Inflammatory macrophage (primary cell): ENCODE data around the gene HECA.
"Not testable (repeated sequence)": the region's sequence is repeated elsewhere in the genome, so short reads cannot be mapped to it uniquely, and the experiment has no call there.

Source experiments
- DNase-seq, 2 donors: peaks; one replicate each; pipeline ENCODE4 v3.0.0-alpha.2; 2020 to 2022

Gene HECA

DNA sequence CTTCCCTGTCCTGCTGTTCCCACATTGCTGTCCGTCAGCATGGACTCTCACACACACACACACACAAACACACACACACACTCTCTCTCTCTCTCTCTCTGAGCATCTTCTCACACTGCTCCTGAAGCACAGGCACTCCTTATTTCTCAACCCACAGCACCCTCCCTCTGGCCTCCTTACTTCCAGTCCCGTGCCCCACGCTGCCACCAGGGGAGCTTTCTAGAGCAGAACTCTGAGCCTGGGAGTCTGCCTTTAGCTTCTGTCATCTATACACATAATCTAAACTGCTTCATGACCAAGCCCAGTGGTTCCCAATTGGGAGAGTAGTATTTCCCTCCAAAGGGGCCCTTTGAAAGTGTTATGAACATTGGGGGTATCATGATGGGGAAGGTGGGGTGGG lies 29.1 kb downstream of the HECA start:
- DNase-seq, result no peak

DNA sequence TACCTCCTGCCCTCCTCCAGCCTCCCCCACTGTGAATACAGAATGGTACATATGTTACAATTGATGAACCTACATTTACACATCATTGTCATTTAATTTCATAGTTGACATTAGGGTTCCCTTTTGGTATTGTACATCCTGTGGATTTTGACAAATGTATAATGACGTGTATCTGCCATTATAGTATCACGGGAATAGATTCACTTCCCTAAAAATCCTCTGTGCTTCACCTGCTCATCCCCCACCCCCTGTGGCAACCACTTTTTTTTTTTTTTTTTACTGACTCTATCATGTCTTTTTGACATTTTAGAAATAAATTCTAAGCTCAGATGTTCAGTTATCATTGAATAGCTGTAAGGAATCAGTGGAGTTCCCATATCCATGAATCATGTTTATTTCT lies 30.4 kb downstream of the HECA start:
- no peak for DNase-seq

DNA sequence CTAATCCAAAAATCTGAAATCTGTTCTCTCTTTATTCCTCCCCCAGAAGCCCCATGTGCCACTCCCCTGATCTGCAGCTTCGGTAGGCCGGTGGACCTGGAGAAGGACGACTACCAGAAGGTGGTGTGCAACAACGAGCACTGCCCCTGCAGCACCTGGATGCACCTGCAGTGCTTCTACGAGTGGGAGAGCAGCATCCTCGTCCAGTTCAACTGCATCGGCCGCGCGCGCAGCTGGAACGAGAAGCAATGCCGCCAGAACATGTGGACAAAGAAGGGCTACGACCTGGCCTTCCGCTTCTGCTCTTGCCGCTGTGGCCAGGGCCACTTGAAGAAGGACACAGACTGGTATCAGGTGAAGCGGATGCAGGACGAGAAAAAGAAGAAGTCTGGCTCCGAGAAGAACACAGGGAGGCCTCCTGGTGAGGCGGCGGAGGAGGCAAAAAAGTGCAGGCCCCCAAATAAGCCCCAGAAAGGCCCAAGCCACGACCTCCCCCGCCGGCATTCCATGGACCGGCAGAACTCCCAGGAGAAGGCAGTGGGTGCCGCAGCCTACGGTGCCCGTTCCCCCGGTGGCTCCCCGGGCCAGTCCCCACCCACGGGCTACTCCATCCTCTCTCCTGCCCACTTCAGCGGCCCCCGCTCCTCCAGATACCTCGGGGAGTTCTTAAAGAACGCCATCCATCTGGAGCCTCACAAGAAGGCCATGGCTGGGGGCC lies 31.5 kb downstream of the HECA start:
- DNase-seq, result no peak

DNA sequence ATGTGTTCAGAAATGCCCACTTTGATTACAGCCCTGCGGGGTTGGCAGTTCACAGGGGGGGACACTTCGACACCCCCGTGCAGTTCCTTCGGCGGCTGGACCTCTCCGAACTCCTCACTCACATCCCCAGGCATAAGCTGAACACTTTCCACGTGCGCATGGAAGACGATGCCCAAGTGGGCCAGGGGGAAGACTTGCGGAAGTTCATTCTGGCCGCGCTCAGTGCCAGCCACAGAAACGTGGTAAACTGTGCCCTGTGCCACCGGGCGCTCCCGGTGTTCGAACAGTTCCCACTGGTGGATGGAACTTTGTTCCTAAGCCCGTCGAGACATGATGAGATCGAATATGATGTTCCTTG lies 32.1 kb downstream of the HECA start:
- DNase-seq, result no peak

DNA sequence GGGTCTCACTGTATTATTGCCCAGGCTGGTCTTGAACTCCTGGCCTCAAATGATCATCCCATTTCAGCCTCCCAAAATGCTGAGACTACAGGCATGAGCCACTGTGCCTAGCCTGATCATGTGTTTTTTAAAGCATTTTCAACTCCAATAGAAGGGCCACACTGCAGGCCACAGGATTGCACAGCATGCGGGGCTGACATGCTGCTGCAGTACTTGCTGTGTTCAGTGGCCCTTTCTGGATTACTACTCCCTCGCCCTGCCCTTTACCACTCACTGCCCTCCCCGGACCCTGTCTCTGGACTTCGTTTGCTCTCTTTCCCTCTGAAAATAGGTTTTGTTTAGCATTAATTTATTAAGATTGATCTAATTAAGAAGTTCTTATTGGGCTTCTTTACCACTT lies 37.3 kb downstream of the HECA start:
- no peak for DNase-seq

DNA sequence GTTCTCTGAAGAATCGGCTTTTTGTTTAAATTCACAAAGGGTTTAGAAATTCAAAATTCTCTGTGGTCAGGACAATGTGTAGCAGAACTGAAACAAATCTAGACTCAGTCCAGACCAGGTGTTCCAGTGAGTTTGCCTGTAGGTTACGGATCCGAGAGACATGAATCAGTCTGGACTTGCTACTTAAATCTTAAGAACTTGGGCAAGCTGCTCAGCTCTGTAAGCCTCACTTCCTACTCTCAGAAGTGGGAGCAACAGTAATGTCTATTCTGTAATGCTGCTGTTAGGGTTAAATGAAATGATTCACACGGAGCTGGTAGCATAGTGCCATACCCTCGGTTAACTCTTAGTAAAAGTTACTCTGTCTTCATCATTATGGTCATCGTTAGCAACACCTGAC lies 37.7 kb downstream of the HECA start:
- no peak for DNase-seq

DNA sequence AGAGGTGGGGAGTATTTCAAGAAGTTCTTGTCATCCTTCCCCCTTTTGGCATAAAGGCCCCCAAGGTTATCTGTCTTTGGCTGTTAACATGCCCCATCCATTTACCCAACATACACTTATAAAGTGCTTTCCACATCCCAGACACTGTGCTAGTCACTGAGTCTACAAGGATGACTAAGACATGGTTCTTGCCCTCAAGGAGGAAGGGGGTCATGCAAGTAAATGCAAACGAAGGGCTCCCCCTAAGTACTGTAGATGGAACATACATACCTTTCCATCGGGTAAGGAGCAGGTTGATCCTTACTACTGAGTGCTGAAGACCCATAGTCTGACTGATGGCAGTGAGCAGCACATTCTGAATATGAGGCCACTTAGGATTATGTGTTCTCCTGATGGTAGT lies 38.3 kb downstream of the HECA start:
- peak in 1 of 2 donors; percentile 12 for DNase-seq

DNA sequence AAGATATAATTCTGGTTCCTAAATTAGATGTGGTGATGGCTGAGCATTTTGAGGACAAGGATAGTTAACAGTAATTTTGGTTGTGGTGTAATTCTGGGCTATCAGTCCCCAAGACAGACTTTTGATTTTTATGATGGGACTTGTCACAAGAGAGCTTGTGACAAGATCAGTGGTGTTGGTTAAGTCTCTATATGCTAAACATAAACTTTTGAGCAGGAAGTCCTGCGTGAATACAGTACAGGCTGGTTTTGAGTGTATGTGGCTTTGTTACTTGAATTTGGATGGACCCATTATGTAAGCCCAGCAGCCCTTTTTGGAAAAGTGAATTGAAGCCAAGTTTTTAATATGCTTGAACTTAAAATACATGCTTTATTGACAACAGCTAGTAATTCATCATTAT lies 38.9 kb downstream of the HECA start:
- no peak for DNase-seq

DNA sequence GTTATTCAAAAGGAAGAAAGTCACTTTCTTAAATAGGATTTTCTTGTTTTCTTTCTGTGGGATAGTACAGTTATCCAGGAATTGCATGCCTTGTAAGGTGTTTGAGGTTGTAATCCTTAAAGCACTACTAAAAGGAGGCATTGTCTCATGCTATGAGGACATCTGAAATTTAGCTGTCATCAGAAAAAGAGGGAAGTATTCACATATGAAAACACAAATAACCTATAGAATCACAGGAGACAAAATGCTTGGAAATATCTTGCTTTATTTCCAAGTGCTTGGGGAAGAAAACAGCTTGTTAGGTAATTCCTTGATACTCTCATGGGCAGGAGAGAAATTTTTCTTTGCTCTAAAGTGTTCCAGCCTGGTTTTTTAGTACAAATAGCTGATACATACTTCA lies 40.1 kb downstream of the HECA start:
- DNase-seq, result peak; percentile 28 to 59

DNA sequence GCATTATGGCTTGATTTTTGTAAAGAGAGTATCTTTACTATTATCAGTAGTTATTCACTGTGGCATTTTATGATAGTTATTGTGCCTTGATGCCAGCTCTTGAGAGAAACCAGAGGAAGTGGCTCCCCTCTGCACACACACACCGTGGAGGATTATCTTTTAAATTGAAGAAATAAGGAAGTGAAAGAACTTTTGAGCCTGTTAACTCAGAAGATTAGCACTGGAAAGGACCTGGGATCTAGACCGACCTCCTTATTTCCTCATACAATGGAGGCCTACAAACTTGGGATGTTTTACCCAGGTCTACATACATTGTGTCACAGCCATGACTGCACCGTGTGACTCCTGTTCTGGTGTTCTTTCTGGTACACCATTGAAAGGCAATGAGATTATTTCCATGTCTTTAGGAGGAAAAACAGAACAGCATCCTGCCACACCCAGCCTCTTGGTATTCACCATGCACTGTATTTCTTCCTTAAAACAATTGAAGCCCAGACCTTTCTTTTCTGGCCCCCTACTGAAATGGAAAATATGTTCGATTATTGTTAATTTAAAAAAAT lies 40.6 kb downstream of the HECA start:
- DNase-seq, result peak; percentile 38 to 47

DNA sequence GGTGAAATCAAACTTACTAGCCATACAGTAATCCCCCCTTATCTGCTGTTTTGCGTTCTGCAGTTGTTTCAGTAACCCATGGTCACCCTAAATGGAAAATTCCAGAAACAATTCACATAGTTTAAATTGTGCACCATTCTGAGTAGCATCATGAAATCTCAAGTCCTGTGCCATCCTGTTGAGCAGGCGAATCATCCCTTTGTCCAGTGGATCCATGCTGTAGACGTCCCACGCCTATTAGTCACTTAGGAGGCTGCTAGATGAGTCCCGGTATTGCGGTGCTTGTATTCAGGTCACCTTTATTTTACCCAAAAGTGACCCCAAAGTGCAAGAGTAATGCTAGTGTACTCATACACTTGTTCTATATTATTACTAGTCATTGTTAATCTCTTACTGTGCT lies 46.4 kb downstream of the HECA start:
- no peak for DNase-seq

DNA sequence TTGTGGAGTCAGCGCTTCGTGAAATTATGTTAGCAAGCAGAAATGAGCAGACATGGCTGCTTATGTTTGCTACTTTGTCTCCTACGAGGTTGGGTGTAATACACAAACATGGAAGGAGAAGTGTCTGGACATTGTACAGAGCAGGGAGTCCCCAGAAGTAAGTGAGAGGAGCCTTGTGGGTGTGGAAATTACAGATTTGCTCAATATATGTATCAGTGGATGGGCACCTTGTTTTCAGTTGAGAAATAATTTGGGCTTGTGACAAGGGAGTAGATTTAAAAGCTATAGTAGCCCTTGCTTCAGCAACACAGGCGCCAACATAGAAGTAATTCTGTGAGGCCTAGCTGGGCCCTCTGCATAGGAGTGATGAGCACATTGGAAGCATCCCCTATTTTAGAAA lies 49.2 kb downstream of the HECA start:
- no peak for DNase-seq

DNA sequence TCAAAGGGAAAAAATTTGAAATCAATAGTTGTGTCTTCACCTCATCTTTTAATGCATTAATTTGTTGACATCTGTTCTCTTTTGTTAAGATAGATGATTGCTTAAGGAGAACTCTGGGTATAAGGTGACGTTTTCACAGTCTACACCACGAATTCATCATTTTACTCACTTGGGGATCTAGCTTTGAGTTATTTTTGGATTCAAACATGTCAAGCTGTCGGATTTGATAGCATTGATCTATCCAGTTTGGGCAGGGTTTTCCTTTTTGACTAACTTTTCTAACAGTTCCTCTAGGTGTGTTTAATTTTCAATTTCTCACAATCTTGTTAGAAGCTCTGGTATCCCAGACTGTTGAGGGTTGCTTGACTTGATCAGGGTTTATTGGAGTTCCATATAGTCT lies 49.6 kb downstream of the HECA start:
- DNase-seq, result no peak

DNA sequence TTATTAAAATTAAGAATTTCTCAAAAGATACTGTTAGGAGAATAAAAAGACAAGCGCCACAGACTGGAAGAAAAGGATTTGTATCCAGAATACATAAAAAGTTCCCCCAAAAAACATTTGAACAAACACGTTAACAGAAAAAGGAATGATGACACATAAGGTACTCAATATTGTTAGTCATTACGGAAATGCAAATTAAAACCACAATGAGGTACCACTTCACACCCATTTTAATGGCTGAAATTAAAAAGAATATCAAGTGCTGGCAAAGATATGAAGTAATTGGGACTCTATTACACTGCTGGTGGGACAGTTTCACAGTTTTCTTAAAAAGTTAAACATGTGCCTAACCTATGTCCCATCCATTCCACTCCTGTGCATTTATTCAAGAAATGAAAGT lies 51.4 kb downstream of the HECA start:
- DNase-seq, result no peak

DNA sequence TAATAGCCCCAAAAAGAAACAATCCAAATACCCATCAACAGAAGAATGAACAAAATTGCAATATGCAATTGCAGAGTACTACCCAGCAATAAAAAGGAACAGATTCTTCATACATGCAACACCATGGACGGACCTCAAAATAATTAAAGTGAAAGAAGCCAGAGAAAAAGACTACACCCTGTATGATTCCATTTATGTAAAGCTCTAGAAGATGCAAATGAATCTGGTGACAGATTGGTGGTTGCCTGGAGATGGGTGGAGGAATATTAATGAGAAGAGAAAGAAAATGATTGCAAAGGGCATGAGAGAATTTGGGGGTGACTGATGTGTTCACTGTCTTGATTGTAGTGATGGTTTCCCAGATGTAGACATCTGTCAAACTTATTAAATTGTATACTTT lies 51.8 kb downstream of the HECA start:
- no peak for DNase-seq

DNA sequence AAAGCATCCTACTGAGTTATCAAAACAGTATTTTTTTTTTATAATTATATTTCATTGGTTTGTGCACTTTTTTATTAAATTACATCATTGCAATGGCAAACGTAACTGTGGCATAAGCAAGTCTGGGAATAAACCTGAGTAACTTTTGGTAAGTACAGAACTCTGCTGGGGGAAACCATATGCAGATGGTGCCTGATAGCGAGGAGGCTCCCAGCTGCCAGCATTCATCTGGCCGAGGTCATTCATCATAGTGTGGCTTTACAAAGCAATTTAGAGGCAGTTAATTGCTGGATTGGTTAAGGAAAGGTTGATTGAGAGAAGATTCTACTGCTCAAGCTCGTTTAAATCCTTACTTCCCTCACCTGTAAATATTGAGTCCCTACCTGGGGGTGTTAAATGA lies 52.6 kb downstream of the HECA start:
- no peak for DNase-seq

DNA sequence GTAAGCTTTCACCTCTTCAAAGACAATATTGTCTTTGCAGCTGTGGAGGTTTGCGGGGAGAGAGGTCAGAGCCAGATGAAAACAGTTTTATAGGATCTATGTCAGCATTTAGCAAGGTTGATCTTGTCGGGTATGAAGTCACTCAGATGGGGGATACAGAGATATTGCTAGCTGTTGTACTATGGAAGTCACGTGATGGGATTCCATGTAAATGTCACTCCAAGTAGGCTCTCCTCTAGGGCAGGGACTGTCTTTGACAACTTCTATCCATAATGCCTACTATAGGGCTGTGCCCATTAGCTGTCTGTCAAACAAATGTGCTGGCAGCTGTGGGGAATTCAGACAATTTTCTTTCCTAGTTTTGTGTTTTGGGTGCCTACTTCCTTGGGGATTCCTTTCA lies 54.8 kb downstream of the HECA start:
- no peak for DNase-seq

DNA sequence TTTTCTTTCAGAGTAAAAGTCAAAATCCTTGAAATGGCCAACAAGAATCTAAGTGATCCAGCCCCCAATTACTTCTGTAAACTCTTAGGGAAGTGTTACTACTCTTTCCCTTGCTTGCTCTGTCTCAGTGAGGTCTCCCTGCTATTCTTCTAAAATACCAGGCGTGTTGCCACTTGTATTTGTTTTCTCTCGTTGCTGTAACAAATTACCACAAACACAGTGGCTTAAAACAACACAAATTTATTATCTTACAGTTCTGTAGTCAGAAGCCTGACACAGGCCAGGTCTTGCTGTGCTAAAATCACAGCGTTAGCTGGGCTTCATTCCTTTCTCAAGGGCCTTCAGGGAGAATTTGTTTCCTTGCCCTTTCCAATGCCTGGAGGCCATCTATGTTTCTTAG lies 59.9 kb downstream of the HECA start:
- DNase-seq, result no peak

DNA sequence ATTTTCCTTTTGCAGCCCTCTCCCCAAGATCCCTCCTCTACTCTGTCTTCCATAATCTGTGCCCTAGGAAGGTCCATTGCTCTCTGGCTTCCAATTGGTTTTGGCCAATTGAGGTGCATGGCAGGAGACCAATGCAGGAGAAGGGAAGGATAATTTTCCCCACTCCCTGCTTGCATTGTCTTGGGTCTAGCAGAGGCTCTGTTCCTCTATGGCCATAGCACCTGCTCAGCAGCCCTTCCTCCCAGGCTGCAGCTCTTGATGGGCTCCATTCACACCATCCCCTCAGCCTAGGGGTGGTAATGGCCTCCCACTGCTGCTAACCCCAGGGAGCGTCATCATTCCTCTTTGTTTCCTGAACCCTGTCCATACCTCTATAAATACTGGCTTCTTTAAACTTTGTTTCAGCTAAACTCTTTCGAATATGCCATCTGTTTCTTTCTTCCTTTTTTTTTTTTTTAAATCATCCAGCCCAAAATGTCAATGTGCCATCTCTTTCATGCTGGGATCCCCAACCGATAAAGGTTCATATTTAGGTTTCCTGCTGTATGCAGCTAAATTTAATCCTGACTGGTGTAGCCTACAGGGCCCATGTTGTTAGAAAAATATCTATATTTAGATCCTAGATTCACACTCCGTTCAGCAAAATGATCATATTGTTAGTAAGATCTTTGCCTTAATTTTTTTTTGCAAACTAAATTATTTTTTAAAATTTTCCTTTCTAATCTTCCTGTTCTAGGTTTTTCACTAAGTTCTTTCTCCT lies 63.8 kb downstream of the HECA start:
- no peak for DNase-seq

DNA sequence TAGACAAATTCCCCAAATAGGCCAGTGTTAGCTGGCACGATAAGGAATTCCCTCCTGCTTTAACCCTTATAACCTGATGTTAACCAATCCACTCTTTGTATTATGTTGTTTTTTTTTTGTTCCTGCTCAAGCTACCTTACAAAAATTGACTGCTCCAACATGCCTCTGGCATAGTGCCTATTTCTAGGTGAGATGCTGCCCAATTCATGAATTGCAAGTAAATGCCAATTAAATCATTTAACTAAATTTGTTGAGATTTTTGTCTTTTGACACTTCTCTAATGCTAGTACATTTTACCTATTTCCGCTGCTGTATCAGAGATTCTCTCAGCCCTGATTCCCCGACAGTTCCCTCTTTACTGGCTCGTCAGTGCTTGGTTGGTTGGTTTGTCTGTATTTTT lies 66.5 kb downstream of the HECA start:
- no peak for DNase-seq

DNA sequence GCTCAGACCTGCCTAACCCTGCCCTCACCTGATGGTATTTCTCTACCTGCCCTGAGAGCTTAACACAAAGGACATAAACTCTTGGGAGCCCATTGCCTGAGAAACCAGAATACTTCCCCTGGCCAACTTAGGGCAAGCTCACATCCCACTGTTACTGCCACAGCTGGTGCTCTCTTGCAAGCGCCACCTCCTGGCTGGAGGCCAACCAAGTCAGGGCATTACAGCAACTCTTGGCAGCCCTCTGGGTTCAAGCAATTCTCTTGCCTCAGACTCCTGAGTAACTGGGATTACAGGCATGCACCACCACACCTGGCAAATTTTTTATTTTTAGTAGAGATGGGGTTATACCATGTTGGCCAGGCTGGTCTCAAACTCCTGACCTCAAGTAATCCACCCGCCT lies 70.1 kb downstream of the HECA start:
- DNase-seq, result no peak

DNA sequence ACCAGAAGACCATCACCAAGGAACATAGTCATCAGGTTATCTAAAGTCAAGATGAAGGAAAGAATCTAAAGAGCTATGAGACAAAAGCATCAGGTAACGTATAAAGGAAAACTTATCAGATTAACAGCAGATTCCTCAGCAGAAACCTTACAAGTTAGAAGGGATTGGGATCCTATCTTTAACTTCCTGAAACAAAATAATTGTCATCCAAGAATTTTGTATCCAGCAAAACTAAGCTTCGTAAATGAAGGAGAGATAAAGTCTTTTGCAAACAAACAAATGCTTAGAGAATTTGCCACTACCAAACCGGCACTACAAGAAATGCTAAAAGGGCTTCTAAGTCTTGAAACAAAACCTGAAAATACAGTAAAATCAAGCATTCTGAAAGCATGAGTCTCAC lies 71.0 kb downstream of the HECA start:
- DNase-seq, result no peak

DNA sequence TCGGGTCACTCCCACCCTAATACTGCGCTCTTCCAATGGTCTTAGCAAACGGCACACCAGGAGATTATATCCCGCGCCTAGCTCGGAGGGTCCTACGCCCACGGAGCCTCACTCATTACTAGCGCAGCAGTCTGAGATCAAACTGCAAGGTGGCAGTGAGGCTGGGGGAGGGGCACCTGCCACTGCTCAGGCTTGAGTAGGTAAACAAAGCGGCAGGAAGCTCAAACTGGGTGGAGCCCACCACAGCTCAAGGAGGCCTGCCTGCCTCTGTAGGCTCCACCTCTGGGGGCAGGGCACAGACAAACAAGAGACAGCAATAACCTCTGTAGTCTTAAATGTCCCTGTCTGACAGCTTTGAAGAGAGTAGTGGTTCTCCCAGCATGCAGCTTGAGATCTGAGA lies 75.9 kb downstream of the HECA start:
- DNase-seq, result not testable (repeated sequence)

DNA sequence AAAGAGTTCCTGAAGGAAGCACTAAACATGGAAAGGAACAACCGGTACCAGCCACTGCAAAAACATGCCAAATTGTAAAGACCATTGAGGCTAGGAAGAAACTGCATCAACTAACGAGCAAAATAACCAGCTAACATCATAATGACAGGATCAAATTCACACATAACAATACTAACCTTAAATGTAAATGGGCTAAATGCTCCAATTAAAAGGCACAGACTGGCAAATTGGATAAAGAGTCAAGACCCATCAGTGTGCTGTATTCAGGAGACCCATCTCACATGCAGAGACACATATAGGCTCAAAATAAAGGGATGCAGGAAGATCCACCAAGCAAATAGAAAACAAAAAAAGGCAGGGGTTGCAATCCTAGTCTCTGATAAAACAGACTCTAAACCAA lies 77.6 kb downstream of the HECA start:
- not testable (repeated sequence) for DNase-seq
